NT2/D1 (cell line): ENCODE measurements around the gene ABCA1.

Source experiments
- SUZ12 ChIP-seq: IDR thresholded peaks from 2 replicates; pipeline ENCODE4 v1.6.1; 2011; ENCODE audit not compliant: insufficient read length, insufficient read depth; ENCODE audit errors: extremely low read depth
- YY1 ChIP-seq: IDR thresholded peaks from 2 replicates; pipeline ENCODE4 v1.6.1; 2011; ENCODE audit not compliant: insufficient read length, insufficient read depth

DNA sequence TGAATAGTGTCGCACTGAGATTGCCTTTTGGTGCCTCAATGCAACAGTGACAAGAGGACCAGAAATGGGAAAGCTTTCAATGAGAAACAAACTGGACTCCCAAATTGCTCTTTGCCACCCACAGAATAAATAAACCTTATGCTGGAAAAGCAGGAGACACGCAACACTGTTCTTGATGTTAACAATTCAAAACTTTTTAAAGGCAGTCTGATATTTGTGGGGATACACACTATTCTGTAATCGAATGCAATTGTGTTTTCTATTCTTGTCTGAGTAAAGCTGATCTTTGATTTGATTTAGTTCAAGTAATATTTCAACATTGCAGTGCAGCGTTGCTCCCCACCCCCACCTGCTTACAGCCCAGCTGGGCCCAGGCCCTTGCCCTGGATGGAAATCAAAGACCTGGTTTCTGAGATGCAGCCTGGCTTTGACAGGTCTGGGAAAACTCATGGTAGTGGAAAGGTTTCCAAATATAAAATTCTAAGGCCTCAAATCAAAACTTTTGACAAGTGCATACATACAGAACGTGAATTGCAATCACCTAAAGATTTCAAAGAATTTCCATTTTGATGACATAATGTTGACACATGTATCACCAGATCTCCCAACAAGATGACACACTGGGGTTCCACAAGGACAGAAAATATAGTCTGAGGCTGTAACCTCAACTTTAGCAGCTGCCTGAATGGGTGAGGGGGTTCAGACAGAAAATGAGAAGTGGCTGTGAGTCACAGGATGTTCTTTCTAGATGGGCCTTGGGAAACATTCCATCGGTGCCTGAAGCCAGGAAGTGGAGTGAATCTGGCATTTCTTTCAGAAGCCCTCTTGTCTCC is 55.1 kb downstream of the ABCA1 start:
- TF ChIP-seq YY1 (no peak), SUZ12 (no peak)
